Activated T-helper 1 cell treated with anti-CD3 and anti-CD28 coated beads, Interleukin-12 subunit alpha, Interleukin-12 subunit beta, Interleukin-2, Interleukin-4 antibody, amounts not matched to agents 30 ng/mL and 10 ng/mL and 1 ng/mL, durations not matched to agents 14 hours and 24 hours and 36 hours (primary cell): Measurements from ENCODE around the gene CCDC59. TPM values are rescaled to one million over a fixed set of nuclear protein-coding genes. Genes with fewer than 3 reads are reported as not detected.

Experiments used
- DNase-seq: peaks from one replicate; pipeline ENCODE4 v3.0.0; 2021; ENCODE audit warnings: low spot score
- H3K27ac Mint-ChIP-seq: one replicate; pipeline ENCODE4 v1.8.0; 2021; ENCODE audit warnings: mild to moderate bottlenecking, mixed read lengths
- H3K27me3 Mint-ChIP-seq: one replicate; pipeline ENCODE4 v1.8.0; 2022; ENCODE audit warnings: mild to moderate bottlenecking, moderate library complexity, mixed read lengths; ENCODE audit not compliant: insufficient read depth
- H3K36me3 Mint-ChIP-seq: one replicate; pipeline ENCODE4 v1.8.0; 2021; ENCODE audit warnings: low read depth, mixed read lengths
- H3K4me1 Mint-ChIP-seq: one replicate; pipeline ENCODE4 v1.8.0; 2021; ENCODE audit warnings: low read depth, mixed read lengths
- H3K4me3 Mint-ChIP-seq: one replicate; pipeline ENCODE4 v1.8.0; 2021; ENCODE audit warnings: mild to moderate bottlenecking, moderate library complexity, mixed read lengths
- H3K9me3 Mint-ChIP-seq: one replicate; pipeline ENCODE4 v1.8.0; 2021; ENCODE audit warnings: mixed read lengths
- intact Hi-C: fragments of 100-400 bp; cut with micrococcal nuclease; formaldehyde crosslinking; loops from one replicate; pipeline ENCODE4 v1.15.1; 2024
- total RNA-seq: library from RNA; stranded (reverse); gene quantifications from 2 replicates; pipeline ENCODE4 v1.2.3, GENCODE V29; 2022

The CCDC59 gene
- total RNA-seq, 1 donor from 2014 or later = 101 TPM

GRCh38 chr12:82357845-82358199, 365 bp downstream of the CCDC59 start:
- Mint-ChIP-seq H3K4me1 (peaks cover 53% of the 10 kb centered on the region), H3K9me3 (peaks cover 3% of the 10 kb centered on the region), H3K36me3 (peaks cover 32% of the 10 kb centered on the region), H3K27ac (peak overlapping the region; percentile 98), H3K27me3 (no peaks in the 10 kb centered on the region), H3K4me3 (peak overlapping the region; percentile 94)
- intact Hi-C loops = loop anchor here (1.0 to 2.0 kb wide), 2 partner anchors 329 to 713 kb away; no protein-coding TSS in a partner anchor
- DNase-seq = no peak

GRCh38 chr12:82357340-82357739, 847 bp downstream of the CCDC59 start:
- H3K4me3 Mint-ChIP-seq = peak overlapping the region; percentile 94

GRCh38 chr12:82351390-82351789, 6.8 kb downstream of the CCDC59 start:
- intact Hi-C loops = no loop called here
- DNase-seq = no peak
- Mint-ChIP-seq H3K9me3 (no peaks in the 10 kb centered on the region), H3K27me3 (no peaks in the 10 kb centered on the region), H3K36me3 (peaks cover 24% of the 10 kb centered on the region), H3K4me1 (peaks cover 18% of the 10 kb centered on the region), H3K4me3 (no peak overlapping the region), H3K27ac (no peak overlapping the region)

More at GRCh38 chr12:82357340-82357739, 847 bp downstream of the CCDC59 start:
- Mint-ChIP-seq H3K4me1 (peaks cover 53% of the 10 kb centered on the region), H3K27ac (peak overlapping the region; percentile 98), H3K36me3 (peaks cover 32% of the 10 kb centered on the region), H3K9me3 (peaks cover 3% of the 10 kb centered on the region), H3K27me3 (no peaks in the 10 kb centered on the region)
- intact Hi-C loops = no loop called here
- no peak for DNase-seq

GRCh38 chr12:82350161-82350560, 8.0 kb downstream of the CCDC59 start:
- H3K36me3 Mint-ChIP-seq = peaks cover 19% of the 10 kb centered on the region
- H3K27me3 Mint-ChIP-seq = no peaks in the 10 kb centered on the region
- no peak for DNase-seq
- peaks cover 6% of the 10 kb centered on the region for H3K4me1 Mint-ChIP-seq
- no peaks in the 10 kb centered on the region for H3K9me3 Mint-ChIP-seq
- no peak overlapping the region for H3K4me3 Mint-ChIP-seq
- intact Hi-C loops = no loop called here
- H3K27ac Mint-ChIP-seq = no peak overlapping the region

GRCh38 chr12:82329508-82329907, 28.7 kb downstream of the CCDC59 start:
- Mint-ChIP-seq H3K27ac (no peak overlapping the region), H3K4me1 (no peaks in the 10 kb centered on the region), H3K27me3 (no peaks in the 10 kb centered on the region), H3K36me3 (no peaks in the 10 kb centered on the region), H3K9me3 (no peaks in the 10 kb centered on the region), H3K4me3 (no peak overlapping the region)
- intact Hi-C loops = no loop called here
- no peak for DNase-seq

- Mint-ChIP-seq H3K36me3 (no peaks in the 10 kb centered on the region), H3K4me3 (no peak overlapping the region), H3K27ac (no peak overlapping the region), H3K27me3 (peaks cover 3% of the 10 kb centered on the region), H3K9me3 (no peaks in the 10 kb centered on the region), H3K4me1 (no peaks in the 10 kb centered on the region)
- no peak for DNase-seq
- intact Hi-C loops = loop anchor here (1.0 kb wide), 1 partner anchor 684 kb away; no protein-coding TSS in a partner anchor
Observed at GRCh38 chr12:82327861-82328260, 30.3 kb downstream of the CCDC59 start.

- no peak overlapping the region for H3K27ac Mint-ChIP-seq
- H3K27me3 Mint-ChIP-seq = peaks cover 3% of the 10 kb centered on the region
- intact Hi-C loops = loop anchor here (1.0 kb wide), 1 partner anchor 683 kb away; no protein-coding TSS in a partner anchor
- H3K4me3 Mint-ChIP-seq = no peak overlapping the region
- no peak for DNase-seq
- H3K36me3 Mint-ChIP-seq = no peaks in the 10 kb centered on the region
- no peaks in the 10 kb centered on the region for H3K4me1 Mint-ChIP-seq
- H3K9me3 Mint-ChIP-seq = no peaks in the 10 kb centered on the region
Observed at GRCh38 chr12:82326905-82327503, 31.2 kb downstream of the CCDC59 start.

GRCh38 chr12:82325540-82326336, 32.4 kb downstream of the CCDC59 start:
- Mint-ChIP-seq H3K4me1 (no peaks in the 10 kb centered on the region), H3K9me3 (no peaks in the 10 kb centered on the region), H3K27ac (no peak overlapping the region), H3K36me3 (no peaks in the 10 kb centered on the region), H3K27me3 (peaks cover 3% of the 10 kb centered on the region), H3K4me3 (no peak overlapping the region)
- intact Hi-C loops = no loop called here
- no peak for DNase-seq

GRCh38 chr12:82319276-82319675, 38.9 kb downstream of the CCDC59 start:
- no peak overlapping the region for H3K4me3 Mint-ChIP-seq
- H3K27ac Mint-ChIP-seq = no peak overlapping the region
- DNase-seq = no peak
- H3K4me1 Mint-ChIP-seq = no peaks in the 10 kb centered on the region
- intact Hi-C loops = no loop called here
- peaks cover 5% of the 10 kb centered on the region for H3K27me3 Mint-ChIP-seq
- no peaks in the 10 kb centered on the region for H3K9me3 Mint-ChIP-seq
- H3K36me3 Mint-ChIP-seq = no peaks in the 10 kb centered on the region

- intact Hi-C loops = no loop called here
- Mint-ChIP-seq H3K4me1 (no peaks in the 10 kb centered on the region), H3K4me3 (no peak overlapping the region), H3K27ac (no peak overlapping the region), H3K27me3 (peaks cover 4% of the 10 kb centered on the region), H3K9me3 (no peaks in the 10 kb centered on the region), H3K36me3 (no peaks in the 10 kb centered on the region)
- DNase-seq = no peak
Observed at GRCh38 chr12:82314406-82314892, 43.7 kb downstream of the CCDC59 start.

Other genes with a start within 250 kb of the CCDC59 start
- gene METTL25, start 142 bp upstream of the CCDC59 start, total RNA-seq = 6.9 and 8.4 TPM in 2 replicates